KMS-11 (cell line): Measurements from ENCODE around the gene TOLLIP.

Experiments used
- H2AFZ ChIP-seq: fragments of 200-600 bp; sonication (generic); 2 replicates; pipeline ENCODE4 v1.6.1; 2016; ENCODE audit warnings: antibody characterized with exemption, mixed run types, low read depth
- H3K27ac ChIP-seq: fragments of 200-600 bp; sonication (generic); 2 replicates; pipeline ENCODE4 v1.6.1; 2016; ENCODE audit warnings: mild to moderate bottlenecking, mixed run types
- H3K27me3 ChIP-seq: fragments of 200-600 bp; sonication (generic); 2 replicates; pipeline ENCODE4 v1.6.1; 2017; ENCODE audit warnings: mild to moderate bottlenecking, low read depth, mixed run types, moderate library complexity; ENCODE audit not compliant: insufficient read depth
- H3K36me3 ChIP-seq: fragments of 200-600 bp; sonication (generic); 2 replicates; pipeline ENCODE4 v1.6.1; 2017; ENCODE audit warnings: mild to moderate bottlenecking, mixed run types; ENCODE audit not compliant: insufficient read depth
- H3K4me1 ChIP-seq: fragments of 200-600 bp; sonication (generic); 2 replicates; pipeline ENCODE4 v1.6.1; 2016; ENCODE audit warnings: mild to moderate bottlenecking, low read depth, mixed run types; ENCODE audit not compliant: poor library complexity, severe bottlenecking
- H3K4me2 ChIP-seq: fragments of 200-600 bp; sonication (generic); 2 replicates; pipeline ENCODE4 v1.7.0; 2016; ENCODE audit warnings: mild to moderate bottlenecking, mixed run types
- H3K4me3 ChIP-seq: fragments of 200-600 bp; sonication (generic); IDR thresholded peaks from 2 replicates; pipeline ENCODE4 v1.6.1; 2017; ENCODE audit warnings: low read depth, low read length, mixed read lengths; ENCODE audit not compliant: insufficient read depth
- H3K79me2 ChIP-seq: fragments of 200-600 bp; sonication (generic); 2 replicates; pipeline ENCODE4 v1.6.1; 2016; ENCODE audit warnings: low read depth, mixed run types; ENCODE audit not compliant: insufficient read depth
- H3K9ac ChIP-seq: fragments of 200-600 bp; sonication (generic); 2 replicates; pipeline ENCODE4 v1.6.1; 2016; ENCODE audit warnings: mild to moderate bottlenecking, mixed run types
- H4K20me1 ChIP-seq: fragments of 200-600 bp; sonication (generic); 2 replicates; pipeline ENCODE4 v1.6.1; 2016; ENCODE audit warnings: mild to moderate bottlenecking, mixed run types; ENCODE audit not compliant: insufficient read depth
- TF ChIP-seq, protein P1 (sequence below): fragments of 200-600 bp; sonication (generic); conservative IDR thresholded peaks from 2 replicates; pipeline ENCODE4 v1.6.1; 2017; ENCODE audit warnings: low read depth, mild to moderate bottlenecking, antibody characterized with exemption, low read length, moderate library complexity, mixed read lengths

TOLLIP gene

DNA sequence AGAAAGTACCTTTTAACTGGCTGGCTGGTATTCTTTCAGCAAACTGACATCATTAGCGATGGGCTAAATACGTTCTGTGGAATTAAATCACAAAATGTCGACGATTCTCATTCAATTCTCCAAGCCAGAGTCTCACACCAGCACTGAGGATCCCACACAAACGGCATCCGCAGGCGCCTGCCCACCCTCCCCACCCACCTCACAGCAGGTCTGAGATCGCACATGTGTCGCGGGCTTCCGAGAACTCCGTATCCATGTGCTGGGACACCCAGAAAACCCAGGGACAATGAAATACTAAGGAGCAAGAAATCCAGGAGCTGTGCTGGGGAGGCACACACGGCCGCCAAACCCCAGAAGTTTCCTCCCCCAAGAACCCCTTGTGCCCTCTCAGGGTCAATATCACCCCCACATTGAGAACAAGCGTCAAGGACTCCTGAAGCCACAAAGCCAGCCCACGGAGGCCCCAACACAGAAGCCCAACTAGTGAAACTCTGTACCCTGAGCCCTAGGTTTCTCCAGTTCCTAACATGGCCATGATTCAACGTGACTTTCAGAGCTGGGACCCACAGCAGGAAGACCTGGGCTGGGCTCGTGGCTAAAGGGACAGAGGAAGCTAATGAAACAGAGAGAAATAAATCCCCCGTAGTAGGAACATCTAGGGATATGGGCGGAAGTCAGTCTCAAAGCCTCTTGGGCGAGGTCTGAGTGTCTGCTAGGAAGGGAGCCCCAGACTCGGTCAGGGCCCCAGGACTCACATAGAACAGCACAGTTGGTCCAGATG, 8.0 kb downstream of the TOLLIP start:
- H3K79me2 ChIP-seq: peaks cover 7% of the 10 kb centered on the region; the same call in 1 of the 2 replicates
- no peak overlapping the region for H3K4me2 ChIP-seq
- no peaks in the 10 kb centered on the region for H4K20me1 ChIP-seq
- H3K4me1 ChIP-seq: no peaks in the 10 kb centered on the region
- H3K4me3 ChIP-seq: no peak overlapping the region
- TF ChIP-seq, protein P1, sequence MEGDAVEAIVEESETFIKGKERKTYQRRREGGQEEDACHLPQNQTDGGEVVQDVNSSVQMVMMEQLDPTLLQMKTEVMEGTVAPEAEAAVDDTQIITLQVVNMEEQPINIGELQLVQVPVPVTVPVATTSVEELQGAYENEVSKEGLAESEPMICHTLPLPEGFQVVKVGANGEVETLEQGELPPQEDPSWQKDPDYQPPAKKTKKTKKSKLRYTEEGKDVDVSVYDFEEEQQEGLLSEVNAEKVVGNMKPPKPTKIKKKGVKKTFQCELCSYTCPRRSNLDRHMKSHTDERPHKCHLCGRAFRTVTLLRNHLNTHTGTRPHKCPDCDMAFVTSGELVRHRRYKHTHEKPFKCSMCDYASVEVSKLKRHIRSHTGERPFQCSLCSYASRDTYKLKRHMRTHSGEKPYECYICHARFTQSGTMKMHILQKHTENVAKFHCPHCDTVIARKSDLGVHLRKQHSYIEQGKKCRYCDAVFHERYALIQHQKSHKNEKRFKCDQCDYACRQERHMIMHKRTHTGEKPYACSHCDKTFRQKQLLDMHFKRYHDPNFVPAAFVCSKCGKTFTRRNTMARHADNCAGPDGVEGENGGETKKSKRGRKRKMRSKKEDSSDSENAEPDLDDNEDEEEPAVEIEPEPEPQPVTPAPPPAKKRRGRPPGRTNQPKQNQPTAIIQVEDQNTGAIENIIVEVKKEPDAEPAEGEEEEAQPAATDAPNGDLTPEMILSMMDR: no peak
- no peak overlapping the region for H3K9ac ChIP-seq
- no peak overlapping the region for H2AFZ ChIP-seq
- no peak overlapping the region for H3K27ac ChIP-seq
- no peaks in the 10 kb centered on the region for H3K36me3 ChIP-seq
- H3K27me3 ChIP-seq: no peaks in the 10 kb centered on the region

DNA sequence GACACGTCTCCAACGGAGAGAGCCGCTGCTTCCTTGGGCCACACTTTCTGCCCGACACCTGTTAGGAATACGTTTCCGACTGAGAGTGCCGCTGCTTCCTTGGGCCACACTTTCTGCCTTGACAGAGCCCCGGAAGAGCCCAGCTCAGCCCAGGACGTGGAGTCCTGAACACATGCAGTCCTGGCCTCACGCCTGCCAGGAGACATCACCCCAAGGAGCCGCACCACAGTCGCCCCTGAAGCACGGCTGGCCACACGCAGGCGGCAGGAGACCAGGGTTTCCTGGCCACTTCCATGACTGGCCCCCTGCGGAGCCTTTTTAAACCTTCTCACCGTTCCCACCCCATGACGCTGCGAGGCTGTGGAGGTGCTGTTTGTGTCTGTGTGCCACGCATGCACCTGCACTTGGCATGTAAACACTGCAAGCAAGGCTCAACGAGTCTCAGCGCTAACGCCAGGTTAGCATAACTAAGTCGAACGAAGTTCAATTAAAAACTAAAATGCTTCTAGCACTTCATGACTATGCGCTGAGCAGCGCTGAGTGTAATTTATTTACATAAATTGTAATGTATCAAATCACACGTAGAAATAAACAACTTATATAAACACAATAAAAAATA, 8.8 kb downstream of the TOLLIP start:
- H3K36me3 ChIP-seq: no peaks in the 10 kb centered on the region
- no peak overlapping the region for H3K4me3 ChIP-seq
- H2AFZ ChIP-seq: no peak overlapping the region
- no peak overlapping the region for H3K9ac ChIP-seq
- H4K20me1 ChIP-seq: no peaks in the 10 kb centered on the region
- no peak overlapping the region for H3K4me2 ChIP-seq
- H3K4me1 ChIP-seq: no peaks in the 10 kb centered on the region
- H3K27ac ChIP-seq: no peak overlapping the region
- TF ChIP-seq, protein P1: no peak
- H3K79me2 ChIP-seq: peaks cover 7% of the 10 kb centered on the region; the same call in 1 of the 2 replicates
- H3K27me3 ChIP-seq: no peaks in the 10 kb centered on the region

DNA sequence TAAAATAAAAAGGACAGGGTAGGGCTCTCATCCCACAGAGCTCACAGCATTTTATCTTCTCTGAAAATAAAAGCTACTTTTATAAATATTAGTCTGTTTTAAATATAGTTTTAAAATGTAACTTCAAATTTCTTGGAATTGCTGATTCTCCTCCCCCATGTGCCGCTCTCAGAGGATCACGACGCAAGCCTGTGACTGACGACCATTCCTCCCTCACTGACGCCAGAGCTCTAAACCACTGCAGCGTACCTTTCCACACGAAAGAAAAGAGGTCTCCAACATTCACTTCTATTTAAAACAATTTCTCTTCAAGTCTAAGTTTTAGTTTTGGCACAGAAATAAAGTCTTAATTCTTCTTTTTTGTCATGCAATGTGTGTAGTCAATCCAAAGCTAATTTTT, 9.3 kb downstream of the TOLLIP start:
- no peak overlapping the region for H3K4me2 ChIP-seq
- no peaks in the 10 kb centered on the region for H3K27me3 ChIP-seq
- no peaks in the 10 kb centered on the region for H3K4me1 ChIP-seq
- peaks cover 7% of the 10 kb centered on the region; the same call in 1 of the 2 replicates for H3K79me2 ChIP-seq
- no peaks in the 10 kb centered on the region for H4K20me1 ChIP-seq
- TF ChIP-seq, protein P1: no peak
- no peak overlapping the region for H3K27ac ChIP-seq
- no peak overlapping the region for H3K9ac ChIP-seq
- H3K4me3 ChIP-seq: no peak overlapping the region
- no peak overlapping the region for H2AFZ ChIP-seq
- no peaks in the 10 kb centered on the region for H3K36me3 ChIP-seq

DNA sequence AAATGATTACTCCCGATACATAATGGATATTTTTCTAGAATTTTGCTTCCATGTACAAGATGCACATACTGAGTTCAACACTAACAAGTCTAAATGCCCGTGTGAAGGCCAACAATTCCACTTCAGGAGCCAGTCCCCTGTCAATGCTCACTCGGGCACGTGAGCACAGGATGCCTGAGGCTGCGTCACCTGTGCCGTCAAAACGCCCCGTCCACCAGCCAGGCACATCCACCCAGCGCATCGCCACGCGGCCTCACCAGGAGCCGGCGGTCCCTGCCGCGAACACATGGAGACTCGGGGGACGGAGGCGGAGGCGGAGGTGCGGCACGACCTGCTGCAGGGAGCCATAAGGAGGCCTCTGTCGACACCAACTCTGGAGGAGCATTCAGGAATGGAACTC, 9.8 kb downstream of the TOLLIP start:
- H3K36me3 ChIP-seq: no peaks in the 10 kb centered on the region
- no peaks in the 10 kb centered on the region for H4K20me1 ChIP-seq
- no peak overlapping the region for H3K4me2 ChIP-seq
- H3K4me3 ChIP-seq: no peak overlapping the region
- no peak overlapping the region for H3K9ac ChIP-seq
- H3K27ac ChIP-seq: no peak overlapping the region
- H3K27me3 ChIP-seq: no peaks in the 10 kb centered on the region
- H2AFZ ChIP-seq: no peak overlapping the region
- H3K4me1 ChIP-seq: no peaks in the 10 kb centered on the region
- H3K79me2 ChIP-seq: peaks cover 7% of the 10 kb centered on the region; the same call in 1 of the 2 replicates
- TF ChIP-seq, protein P1: no peak
